ENCODE measurements around the gene CMIP.
A peak's percentile ranks its signal among the peaks of the same experiment; 100 is the strongest.

The CMIP gene

GRCh38 chr16:81610936-81611335 is 166.3 kb downstream of the CMIP start:
- DNase-seq: no peak

- DNase-seq: no peak
Measured at GRCh38 chr16:81611721-81612120, 167.1 kb downstream of the CMIP start.

- DNase-seq: no peak
Measured at GRCh38 chr16:81612351-81613163, 167.9 kb downstream of the CMIP start.

DNA sequence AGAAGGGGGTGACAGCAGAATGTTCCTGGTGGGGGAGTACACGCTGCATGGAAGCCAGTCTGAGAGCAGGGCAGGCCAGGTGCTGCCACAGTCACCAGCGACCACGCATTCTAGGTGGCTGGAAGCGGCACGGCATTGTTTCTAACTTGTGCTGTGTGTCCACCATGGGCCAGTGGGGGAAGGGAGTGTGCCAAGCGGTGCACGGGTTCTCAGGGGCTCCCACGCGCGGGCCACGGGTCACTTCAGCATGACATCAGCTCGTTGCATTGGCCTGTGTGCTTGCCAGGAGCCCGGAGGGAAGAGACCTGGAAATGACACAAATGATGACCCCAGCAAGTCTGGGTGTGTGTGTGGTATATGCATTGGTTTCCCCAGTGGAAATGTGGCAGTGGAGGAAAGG is 169.6 kb downstream of the CMIP start:
- DNase-seq: no peak

- DNase-seq: no peak
Measured at GRCh38 chr16:81614654-81615359, 170.2 kb downstream of the CMIP start.

GRCh38 chr16:81615411-81615810 is 170.8 kb downstream of the CMIP start:
- no peak for DNase-seq

DNA sequence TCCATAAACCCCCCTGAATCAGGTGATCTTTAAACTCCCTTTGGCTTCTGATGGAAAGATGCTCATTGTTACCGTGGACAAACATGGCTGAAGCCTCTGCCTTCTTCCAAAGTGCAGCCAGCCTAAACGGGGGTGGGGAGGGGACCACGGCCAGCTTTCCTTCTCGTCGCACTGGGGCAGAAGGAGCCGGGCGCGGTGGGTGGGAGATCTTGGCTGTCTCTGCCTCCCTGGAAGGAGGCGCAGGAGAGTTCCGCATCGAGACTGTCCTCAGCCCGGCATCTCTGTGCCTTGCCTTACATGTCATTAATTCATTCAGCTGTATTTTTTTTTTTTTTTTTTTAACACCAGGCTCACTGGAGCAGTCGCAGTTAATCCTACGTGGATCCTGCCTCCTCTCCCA is 171.2 kb downstream of the CMIP start:
- no peak for DNase-seq

DNA sequence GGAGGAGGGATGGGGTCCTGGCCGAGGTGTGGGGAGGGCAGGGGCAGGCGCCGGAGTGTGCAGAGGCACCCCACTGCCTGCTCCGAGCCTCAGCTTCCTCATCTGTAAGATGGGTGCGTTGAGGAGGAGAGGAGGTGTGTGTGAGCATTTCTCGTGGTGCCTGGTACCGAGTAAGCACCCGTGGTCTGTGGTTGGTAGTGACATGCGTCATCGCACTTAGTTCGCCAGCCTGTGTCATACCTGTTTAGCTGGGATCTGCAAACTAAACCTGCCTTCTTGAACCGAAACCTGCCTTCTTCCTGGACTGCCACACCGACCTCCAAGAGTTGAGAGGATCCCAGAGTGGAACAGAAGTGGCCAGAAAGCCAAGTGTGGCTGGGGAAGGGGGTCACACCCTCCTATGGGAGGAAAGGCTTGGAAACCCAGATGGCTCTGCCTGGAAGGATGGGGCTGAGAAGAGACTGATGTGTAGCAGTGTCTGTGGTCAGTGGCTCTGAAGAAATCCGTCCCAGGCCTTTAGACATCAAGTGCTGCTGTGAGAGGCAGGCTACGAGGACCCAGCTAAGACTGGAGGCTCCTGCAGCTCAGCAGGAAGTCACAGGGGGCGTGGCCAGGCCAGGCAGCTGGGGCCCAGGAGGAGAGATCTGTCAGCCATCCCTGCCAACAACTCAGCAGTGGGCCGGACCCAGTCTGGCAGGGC is 171.9 kb downstream of the CMIP start:
- peak in 1 of 2 experiments; percentile 12 for DNase-seq

GRCh38 chr16:81617021-81617346 is 172.4 kb downstream of the CMIP start:
- DNase-seq: no peak

- no peak for DNase-seq
Measured at GRCh38 chr16:81618187-81618586, 173.6 kb downstream of the CMIP start.

DNA sequence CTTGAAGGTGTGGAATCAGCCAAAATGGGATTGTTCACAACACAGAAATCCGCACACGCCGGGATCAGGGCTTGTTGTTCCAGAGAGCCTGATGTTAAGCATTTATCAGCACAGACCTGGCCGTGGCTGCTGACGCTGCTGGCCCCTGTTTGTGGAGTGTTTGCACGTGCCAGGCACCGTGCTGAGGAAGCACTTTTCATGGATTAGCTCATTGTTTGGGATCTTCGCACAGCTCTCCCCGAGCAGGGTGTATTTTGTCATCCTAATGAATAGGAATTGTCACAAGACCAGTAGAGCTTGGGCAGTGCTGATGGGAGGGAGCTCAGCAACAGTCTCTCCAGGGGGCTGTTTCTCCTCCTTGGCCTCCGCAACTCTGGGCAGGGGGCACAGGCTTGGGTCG is 174.1 kb downstream of the CMIP start:
- peak; percentile 56 to 85 for DNase-seq

DNA sequence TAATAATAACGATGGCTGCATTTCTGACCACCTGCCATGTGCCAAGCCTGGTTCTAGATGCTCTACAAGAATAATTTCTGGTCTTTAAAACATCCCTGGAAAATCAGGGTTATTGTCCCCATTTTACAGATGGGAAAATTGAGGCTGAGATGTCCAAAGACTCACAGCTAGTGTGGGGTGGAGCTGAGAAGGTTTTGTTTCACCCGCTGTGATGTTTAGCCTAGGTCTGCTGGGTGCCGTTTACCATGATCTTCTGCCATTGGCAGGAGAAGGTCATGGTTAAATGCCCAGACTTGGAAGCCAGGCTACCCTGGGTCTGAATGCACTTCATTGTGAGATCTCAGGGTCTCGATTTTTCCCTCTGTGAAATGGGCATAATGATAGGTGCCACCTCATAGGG is 175.4 kb downstream of the CMIP start:
- DNase-seq: no peak

- DNase-seq: no peak
Measured at GRCh38 chr16:81620796-81621195, 176.2 kb downstream of the CMIP start.

- no peak for DNase-seq
Measured at GRCh38 chr16:81621496-81621895, 176.9 kb downstream of the CMIP start.

GRCh38 chr16:81623365-81624102 is 178.9 kb downstream of the CMIP start:
- peak; percentile 31 to 76 for DNase-seq

DNA sequence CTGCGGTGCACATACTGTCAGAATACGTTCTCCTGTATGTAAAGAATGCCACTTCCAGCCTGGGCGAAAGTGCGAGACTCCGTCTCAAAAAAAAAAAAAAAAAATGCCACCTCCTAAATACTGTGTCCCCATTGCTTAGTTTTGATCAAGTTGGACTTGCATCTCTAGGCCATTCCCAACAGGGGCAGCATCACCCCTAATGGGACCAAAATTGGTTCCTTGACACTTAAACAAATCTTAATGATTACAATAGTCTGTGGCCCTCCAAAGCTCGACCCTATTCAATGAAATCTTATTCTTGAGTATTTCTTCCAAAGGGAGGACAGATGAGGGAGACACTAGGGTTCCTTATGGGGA is 179.8 kb downstream of the CMIP start:
- DNase-seq: no peak

DNA sequence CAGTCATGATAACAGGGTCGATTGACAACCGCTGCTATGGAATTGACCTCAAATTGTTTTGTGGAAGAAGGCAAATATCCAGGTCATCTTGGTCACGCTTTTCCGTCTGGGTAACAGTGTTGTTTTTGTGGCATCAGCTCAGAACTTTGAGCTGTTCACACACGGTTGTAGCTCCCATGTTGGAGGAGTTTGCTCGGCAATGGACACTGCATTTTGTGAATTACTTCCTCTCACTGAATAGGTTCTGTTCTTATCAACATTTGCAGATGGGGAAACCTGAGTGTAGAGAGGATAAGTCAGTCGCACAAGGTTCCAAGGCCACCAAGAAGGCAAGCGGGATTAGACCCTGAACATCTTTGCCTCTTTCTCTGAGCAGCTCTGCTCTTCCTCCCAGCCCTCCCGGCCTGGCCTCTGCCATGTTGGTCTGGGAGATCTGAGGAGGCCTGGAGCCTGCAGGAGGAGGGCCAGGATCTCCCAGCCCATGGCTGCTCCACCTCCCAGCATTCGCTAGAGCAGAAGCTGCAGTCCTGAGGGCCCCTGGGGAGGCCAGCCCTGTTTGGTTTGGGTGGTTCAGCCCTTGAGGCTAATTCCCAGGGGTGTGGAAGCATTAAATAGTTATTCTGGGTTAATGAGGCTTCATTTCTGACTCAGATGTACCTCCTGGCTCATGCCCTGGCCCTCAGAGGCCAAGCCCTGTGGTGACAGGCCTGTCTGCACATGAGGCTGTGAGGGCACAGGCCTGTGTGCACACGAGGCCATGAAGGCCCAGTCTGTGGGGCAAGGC is 180.3 kb downstream of the CMIP start:
- no peak for DNase-seq

DNA sequence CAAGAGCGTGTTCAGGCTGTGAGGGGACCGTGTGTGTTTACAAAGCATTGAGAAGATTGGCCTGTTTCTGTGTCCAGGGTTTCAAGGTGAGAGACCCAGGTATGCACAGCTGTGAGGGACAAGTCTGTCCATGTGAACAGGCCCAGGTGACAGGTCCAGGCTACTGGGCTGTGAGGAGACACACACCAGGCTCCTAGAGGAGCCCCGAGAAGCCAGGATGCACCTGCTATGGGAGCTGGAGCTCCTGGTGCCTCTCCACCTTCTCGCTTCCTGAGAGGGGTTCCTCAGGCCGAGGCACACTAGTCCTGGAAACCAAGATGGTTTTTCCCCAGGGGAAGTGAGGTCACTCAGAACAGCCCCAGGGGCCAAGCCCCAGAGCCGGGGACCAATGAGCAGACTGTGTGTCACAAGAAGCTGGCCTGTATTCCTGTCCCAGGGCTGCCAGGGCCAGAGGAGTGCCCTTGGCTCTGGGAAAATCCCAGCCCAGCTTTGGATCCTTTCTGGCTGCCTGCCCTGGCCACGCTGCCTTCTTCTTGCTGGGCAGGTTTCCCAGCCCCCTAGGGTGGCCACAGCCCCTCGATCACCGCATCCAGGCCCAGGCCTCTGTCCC is 181.0 kb downstream of the CMIP start:
- DNase-seq: no peak

- no peak for DNase-seq
Measured at GRCh38 chr16:81626181-81626674, 181.6 kb downstream of the CMIP start.

- DNase-seq: no peak
Measured at GRCh38 chr16:81627024-81627423, 182.4 kb downstream of the CMIP start.

- DNase-seq: no peak
Measured at GRCh38 chr16:81627729-81628244, 183.2 kb downstream of the CMIP start.

Data from NCI-H2081 (cell line).